Stimulated activated CD4-positive, alpha-beta T cell treated with anti-CD3 and anti-CD28 coated beads, Interleukin-2, amount 100 ng/mL, for 4 hours (primary cell): ENCODE data around the gene BRPF3.

ENCODE experiments used
- DNase-seq: peaks from one replicate; pipeline ENCODE4 v3.0.0-alpha.2; 2020; ENCODE audit warnings: low read depth

Gene BRPF3

GRCh38 chr6:36196113-36196879, at the start of gene BRPF3:
BRPF3 (plus strand) TSS chr6:36196744; CDS start chr6:36200323, 3,579 bp downstream.
- DNase-seq = peak; percentile 64

DNA sequence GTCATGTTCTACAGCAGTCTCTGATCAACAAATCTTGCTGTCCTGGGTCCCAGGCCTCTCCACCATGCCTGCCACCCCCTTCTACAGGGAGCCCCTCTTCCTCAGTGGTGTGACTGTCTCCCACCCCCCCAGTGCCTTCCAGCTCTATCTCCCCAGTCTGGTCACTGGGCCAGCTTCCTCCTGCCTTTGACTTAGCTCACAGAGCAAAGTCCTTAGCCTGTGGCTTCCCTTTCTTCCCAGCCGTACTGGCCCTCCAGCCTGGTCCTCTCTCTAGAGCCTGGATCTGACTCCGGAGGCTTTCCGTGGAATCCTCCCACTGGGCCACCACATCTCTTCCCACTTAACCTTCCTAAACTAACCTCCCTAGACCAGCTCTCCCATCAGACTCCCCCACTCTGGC, 49.2 kb upstream of the BRPF3 start:
- DNase-seq = no peak

GRCh38 chr6:36149476-36149875, 47.1 kb upstream of the BRPF3 start:
- no peak for DNase-seq

DNA sequence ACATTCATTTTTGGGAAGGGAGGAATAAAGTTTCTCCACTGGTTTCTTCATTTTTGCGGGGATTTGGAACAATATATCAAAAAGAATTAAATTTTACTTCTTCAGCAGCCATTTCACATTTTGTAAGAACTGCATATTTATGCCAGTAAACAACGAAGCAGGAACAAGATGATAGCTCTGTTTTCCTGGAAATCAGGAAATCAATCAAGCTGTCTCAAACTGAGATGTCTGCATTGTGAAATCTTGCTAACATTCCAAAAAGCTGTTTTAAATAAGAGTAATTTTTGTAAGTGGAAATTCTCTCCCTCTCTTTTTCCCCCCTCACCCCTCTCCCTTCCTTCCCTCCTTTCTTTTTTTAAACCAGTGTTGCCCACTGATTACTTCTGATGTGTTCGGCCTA, 46.3 kb upstream of the BRPF3 start:
- DNase-seq = no peak

DNA sequence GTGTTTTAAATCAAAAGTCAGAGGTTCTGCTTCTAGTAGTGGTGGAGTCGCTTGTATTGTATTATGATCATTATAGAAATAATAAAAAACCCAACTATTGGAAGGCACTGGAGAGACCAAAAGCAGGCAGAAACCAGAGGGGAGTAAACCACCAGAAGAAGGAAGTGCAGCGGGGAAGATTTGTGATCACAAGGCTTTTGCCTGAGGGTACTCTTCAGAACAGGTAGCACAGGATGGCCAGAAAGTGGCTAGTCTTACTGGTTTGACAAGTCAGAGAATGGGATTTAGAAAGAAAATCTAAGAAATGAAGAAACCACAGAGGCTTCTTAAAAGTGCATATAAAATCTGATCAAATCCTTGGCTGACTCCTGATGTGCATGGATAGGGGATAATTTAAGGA, 42.3 kb upstream of the BRPF3 start:
- no peak for DNase-seq

DNA sequence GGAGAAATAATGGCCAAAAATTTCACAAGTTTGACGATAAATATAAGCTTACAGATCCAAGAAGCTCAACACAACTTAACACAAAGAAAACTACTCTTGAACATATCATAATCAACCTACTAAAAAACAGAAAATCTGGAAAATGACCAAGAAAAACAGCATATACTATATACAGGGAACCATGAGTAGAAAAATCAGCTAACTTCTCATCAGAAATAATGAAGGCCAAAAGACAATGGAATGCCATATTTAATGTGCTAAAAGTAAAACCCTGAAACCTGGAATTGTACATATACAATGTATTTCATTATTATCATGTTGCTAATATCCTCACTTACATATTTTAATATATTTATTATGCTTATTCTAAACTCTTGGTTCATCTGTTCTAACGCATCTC, 40.9 kb upstream of the BRPF3 start:
- no peak for DNase-seq

DNA sequence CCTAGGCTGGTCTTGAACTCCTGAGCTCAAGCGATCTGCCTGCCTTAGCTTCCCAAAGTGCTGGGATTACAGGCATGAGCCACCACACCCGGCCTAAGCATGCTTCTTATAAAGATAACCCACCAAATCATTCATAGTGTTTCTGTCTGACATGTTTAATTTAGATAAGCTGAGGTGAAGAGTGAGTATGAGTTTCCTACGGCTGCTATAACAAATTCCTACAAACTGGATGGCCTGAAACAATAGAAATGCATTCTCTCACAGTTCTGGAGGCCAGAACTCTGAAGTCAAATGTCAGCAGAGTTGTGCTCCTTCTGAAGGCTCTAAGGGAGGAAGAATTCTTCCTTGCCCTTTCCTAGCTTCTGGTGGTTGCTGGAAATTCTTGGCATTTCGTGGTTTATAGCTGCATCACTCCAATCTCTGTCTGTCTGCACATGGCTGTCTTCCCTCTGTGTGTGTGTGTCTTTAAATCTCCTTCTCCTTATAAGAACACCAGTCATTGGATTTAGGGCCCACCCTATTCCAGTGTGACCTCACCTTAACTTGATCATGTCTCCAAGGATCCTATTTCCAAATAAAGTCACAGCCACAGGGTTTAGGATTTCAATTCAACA, 36.3 kb upstream of the BRPF3 start:
- DNase-seq = no peak

GRCh38 chr6:36169023-36170007, 27.2 kb upstream of the BRPF3 start:
- no peak for DNase-seq

GRCh38 chr6:36170704-36171103, 25.8 kb upstream of the BRPF3 start:
- DNase-seq = no peak

DNA sequence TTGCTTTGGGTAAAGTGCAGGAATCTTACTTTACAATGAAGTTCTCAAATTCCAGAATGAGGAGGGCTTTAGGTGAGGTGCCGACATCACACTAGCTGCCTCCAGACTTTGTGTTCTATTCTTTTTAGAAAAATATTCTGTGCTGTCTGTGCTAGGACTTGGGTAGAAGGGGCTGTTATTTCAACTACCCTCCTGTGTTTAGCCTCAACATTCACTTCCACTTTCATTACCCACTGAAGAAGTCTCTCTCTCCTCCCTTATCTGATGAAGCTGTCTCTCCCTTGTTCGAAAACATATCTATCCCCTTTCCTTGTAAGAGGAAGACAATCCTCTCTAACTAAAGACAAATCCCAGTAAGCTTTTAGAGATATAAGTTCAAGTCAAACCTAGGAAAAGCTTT, 25.0 kb upstream of the BRPF3 start:
- DNase-seq = no peak

- no peak for DNase-seq
Measured at GRCh38 chr6:36177166-36177565, 19.4 kb upstream of the BRPF3 start.

DNA sequence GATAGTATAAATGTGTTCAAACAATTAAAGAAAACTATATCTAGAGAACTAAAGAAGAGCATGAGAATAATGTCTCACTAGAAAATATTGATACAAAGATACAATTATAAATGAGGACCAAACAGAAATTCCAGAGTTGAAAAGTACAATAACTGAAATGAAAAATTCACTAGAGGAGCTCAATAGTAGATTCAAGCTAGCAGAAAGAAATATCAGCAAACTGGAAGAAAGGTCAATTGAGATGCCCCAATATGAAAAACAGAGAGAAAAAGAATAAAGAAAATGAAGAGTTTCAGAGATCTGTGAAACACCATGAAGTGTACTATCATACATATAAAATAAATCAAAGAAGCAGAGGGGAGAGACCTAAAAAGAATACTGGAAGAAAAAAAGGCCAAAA, 18.0 kb upstream of the BRPF3 start:
- no peak for DNase-seq

- no peak for DNase-seq
Measured at GRCh38 chr6:36180126-36180525, 16.4 kb upstream of the BRPF3 start.

GRCh38 chr6:36184311-36184710, 12.2 kb upstream of the BRPF3 start:
- DNase-seq = no peak

- DNase-seq = no peak
Measured at GRCh38 chr6:36186199-36186598, 10.3 kb upstream of the BRPF3 start.

- DNase-seq = no peak
Measured at GRCh38 chr6:36187446-36187845, 9.1 kb upstream of the BRPF3 start.

GRCh38 chr6:36195471-36196112, 952 bp upstream of the BRPF3 start:
- peak; percentile 4 for DNase-seq

- peak; percentile 100 for DNase-seq
Measured at GRCh38 chr6:36196880-36197548, 470 bp downstream of the BRPF3 start.

DNA sequence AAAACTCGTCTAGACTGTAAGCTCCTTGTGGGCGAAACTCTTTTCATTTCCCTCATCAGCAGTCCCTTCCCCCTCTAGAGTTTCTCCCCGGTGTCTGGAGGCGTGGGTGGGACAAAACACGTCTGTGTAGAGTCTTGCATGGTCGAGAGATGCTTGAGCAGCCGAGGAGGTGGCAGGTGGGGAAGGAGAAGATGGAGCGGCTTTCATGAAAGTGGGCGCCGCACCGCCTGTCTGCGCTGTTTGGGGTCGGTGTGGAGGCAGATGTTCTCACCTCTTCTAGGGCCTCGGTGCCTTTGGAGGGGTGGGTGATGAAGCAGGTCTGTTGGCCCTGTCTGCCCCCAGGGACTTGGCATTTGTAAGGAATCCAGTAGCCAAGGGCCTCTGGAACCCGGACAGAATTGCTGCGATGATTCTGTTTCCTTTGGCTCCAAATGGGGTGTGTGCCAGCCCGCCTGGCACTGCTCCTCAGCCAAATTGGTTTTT, 1.2 kb downstream of the BRPF3 start:
- DNase-seq = no peak

DNA sequence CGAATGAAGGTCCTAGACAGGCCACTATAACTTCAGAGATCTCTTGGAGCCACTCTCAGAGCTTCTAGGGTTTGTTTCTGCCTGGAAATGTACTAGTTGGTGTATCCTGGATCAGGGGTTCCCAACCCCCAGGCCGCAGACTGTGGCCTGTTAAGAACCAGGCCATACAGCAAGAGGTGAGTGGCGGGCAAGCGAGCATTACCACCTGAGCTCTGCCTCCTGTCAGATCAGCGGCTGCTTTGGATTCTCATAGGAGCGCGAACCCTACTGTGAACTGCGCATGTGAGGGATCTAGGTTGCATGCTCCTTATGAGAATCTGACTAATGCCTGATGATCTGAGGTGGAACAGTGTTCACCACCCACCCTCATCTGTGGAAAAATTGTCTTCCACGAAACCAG, 2.4 kb downstream of the BRPF3 start:
- no peak for DNase-seq

GRCh38 chr6:36200154-36200891, 3.8 kb downstream of the BRPF3 start:
- DNase-seq = no peak
